Measurements from ENCODE around the gene TMOD3.
"Not testable (repeated sequence)": the region's sequence is repeated elsewhere in the genome, so short reads cannot be mapped to it uniquely, and the experiment has no call there.

TMOD3 gene

GRCh38 chr15:51865317-51865716 lies 35.9 kb downstream of the TMOD3 start:
- DNase-seq, result no peak

DNA sequence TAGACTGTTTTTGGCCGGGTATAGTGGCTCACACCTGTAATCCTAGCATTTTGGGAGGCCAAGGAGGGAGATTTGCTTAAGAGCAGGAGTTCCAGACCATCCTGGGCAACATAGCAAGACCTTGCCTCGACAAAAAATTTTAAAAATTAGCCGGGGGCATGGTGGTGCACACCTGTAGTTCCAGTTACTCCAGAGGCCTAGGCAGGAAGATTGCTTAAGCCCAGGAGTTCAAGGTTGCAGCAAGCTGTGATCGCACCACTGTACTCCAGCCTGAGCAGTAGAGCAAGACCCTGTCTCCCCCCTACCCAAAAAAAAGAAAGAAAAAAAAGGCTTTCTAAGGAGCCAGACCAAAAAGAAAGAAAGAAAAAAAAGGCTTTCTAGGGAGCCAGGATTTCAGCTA lies 36.7 kb downstream of the TMOD3 start:
- no peak for DNase-seq

- DNase-seq, result no peak
Observed at GRCh38 chr15:51866751-51867150, 37.3 kb downstream of the TMOD3 start.

- DNase-seq, result no peak
Observed at GRCh38 chr15:51869060-51869421, 39.6 kb downstream of the TMOD3 start.

GRCh38 chr15:51870774-51871173 lies 41.3 kb downstream of the TMOD3 start:
- no peak for DNase-seq

DNA sequence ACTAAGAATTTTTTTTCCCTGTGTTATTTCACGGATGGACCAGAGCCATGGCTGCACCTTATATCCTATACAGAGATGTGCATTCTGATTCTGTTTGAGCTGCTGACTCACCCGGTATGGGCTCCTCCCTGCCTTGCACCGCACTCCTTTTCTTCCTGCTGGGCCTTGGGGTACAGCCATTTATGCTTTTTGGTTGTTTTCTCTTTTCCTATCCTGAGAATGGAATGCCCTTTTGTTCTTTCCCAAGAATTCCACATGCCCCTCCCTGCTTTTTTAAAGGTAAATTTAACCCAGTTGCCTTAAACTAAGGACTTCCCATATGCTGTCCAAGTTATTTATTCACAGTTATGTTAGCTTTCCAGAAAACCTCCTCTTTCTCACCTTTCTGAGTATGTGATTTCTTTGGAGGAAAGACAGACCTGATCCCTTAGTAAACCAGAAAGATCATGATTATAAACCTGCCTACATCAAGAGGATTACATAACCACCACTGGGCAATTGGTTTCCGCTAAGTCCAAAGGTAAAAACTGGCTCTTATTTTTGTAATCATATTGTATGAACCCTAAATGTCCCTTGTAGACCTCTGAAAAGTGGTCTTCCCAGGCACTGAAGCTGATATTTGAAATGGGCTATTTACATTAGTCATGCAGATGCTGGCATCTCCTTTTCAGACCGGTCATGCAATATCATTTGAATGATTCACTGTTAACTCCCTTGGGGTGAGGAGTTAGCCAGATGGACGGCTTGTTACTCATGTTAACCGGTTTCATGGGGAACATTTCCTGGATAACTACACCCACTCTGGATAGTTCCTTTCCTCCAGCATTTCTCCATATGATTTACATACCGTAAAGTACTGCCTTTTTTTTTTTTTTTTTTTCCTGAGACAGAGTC lies 45.5 kb downstream of the TMOD3 start:
- no peak for DNase-seq

DNA sequence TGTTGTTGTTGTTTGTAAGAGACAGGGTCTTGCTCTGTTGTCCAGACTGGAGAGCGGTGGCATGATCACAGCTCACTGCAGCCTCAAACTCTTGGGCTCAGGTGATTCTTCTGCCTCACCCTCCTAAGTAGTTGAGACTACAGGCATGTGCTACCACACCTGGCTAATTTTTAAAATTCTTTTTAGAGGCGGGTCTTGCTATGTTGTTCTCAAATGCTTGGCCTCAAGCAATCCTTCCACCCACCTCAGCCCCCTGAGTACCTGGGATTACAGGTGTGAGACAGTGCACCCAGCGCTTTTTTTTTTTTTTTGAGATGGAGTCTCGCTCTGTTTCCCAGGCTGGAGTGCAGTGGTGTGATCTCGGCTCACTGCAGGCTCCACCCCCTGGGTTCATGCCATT lies 46.7 kb downstream of the TMOD3 start:
- no peak for DNase-seq

DNA sequence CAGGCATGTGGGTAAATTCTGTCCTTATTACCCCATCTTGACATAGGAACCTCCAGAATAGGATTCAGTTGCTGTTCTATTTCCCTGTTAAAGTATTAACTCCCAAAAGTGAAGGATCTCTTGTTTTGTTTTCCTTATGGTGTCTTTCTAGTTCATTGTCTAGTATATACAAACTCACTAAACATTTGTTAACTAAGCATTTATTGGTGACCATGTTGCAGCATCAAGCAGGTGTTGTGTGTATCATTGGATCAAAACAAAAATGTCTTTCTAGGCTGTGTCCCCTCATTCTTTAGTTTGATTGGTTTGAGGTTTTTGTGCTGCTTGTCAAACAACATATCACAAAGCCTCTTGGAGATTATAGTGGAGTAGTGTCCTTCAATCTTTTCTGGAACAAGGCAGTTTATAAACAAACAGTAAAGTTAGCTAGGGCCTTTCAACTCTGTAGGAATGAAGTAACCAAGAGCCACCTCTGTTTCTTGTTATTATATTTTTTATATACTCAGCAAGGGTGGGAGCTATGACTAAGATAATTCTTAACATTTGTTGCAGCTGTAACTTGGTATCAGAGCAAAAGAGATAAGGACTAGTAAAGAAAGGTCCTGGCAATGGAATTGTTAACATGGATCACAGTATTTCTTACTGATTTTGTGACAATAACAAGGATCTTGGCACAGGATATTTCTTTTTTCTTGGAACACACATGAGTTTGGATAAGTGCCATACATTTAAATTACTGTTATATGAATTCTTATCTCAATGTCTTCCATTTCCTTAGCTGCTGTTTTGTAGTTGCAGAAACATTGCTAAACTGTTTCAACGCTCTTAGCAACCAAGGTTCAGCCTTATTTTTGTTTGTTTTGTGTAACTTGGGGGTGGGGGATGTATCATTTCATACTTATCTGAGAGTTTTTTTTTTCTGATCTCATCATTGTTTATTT lies 49.3 kb downstream of the TMOD3 start:
- no peak for DNase-seq

DNA sequence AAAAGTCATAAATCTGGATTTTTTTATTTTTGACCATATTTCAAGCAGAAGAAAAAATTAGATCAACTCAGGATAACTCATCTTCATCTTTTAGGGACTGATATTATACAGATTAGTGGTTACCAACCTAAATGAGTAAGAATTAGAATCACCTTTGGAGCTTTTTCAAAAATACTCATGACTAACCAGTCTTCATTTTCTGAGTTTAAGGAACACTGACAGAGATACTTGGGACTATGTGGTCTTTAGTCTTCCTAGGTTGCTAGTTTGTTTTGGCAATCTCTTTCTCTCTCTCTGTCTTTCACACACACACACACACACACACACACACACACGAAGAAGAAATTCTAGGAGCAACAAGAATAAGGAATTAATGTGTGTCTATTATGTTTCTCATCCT lies 50.1 kb downstream of the TMOD3 start:
- DNase-seq, result no peak

DNA sequence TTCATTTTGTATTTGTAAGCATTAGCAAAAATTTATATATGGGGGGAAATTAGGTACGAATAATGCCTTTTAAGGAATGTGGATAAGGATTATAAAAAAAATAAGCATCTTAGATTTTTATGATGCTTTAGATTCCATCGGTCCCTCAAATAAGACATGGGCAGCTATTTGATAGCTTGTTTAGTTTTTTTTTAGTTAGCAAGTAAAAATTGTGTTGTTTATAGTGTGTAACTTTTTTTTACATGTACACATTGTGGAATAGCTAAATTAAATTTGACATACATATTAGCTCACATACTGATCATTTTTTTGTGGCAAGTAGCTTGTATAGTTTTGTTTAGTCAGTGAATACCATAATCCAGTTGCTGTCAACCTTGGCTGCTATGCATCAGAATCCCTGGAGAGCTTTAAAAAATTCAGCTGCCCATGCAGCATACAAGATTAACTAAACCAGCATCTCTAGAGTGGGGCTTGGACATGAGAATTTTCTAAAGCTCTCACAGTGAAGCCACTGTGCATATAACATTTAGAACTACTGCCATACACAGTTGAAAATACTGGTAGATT lies 53.9 kb downstream of the TMOD3 start:
- no peak for DNase-seq

GRCh38 chr15:51884041-51884440 lies 54.6 kb downstream of the TMOD3 start:
- DNase-seq, result no peak

DNA sequence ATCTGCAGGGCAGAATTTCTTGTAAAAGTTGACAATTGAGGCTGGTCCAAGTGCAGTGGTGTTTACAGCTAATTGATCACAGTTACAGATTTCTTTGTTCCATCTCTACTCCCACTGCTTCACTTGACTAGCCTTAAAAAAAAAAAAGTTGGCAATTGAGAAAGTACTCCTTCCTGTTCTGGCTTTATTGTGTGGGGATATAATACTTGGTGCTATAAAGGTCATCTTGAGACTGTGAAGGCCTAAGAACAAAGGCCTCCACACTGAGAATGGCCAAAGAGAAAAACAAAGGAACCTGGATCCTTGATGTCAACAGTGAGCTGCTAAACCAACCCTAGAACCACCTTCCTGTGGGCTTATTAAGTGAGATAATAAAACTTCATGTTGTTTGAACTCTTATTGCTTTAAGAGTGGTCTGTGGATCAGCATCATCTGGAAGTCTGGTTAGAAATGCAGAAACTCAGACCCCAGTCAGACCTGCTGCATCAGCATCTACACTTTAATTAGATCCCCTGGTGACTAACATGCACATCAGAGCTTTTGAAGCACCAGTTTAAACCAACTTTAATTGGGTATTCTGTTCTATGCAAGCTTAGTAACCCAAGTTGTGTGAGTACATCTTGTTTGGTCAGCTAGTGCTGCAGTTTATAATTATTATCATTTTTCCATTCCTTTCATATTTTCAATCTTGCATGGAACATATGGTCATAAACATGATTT lies 55.2 kb downstream of the TMOD3 start:
- DNase-seq, result no peak

GRCh38 chr15:51885758-51886157 lies 56.3 kb downstream of the TMOD3 start:
- DNase-seq, result not testable (repeated sequence)

DNA sequence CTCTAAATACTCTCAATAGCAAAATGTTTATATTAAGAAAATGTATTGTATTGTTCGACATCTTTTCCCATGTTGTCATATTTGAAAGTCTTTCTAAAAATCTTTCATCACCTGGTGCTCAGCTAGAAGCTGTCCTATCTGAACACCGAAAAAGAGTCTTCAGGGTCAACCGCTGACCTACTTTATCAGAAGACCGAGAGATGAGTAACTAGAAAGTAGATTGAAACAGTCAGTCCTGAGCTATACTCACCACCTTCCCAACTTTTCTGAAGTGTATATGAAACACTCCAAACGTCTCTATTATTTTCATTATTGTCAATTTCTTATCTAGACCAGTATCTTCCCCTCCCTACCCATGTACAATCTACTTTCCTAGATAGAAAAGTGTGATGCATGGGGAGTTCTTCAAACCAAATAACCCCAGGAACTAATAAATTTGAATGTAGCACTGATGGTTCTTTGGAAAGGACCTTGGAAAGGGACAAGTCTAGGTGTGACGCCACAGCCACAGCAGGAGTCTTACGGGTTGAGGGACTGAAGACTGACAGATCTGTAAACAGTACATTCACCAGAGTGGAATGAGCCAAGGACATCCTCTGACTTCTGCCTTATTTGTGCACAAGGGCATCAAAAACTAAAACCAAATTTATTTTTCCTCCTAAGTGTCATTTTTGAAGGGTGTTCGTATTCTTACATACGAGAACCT lies 58.6 kb downstream of the TMOD3 start:
- no peak for DNase-seq

- no peak for DNase-seq
Observed at GRCh38 chr15:51888593-51889195, 59.2 kb downstream of the TMOD3 start.

DNA sequence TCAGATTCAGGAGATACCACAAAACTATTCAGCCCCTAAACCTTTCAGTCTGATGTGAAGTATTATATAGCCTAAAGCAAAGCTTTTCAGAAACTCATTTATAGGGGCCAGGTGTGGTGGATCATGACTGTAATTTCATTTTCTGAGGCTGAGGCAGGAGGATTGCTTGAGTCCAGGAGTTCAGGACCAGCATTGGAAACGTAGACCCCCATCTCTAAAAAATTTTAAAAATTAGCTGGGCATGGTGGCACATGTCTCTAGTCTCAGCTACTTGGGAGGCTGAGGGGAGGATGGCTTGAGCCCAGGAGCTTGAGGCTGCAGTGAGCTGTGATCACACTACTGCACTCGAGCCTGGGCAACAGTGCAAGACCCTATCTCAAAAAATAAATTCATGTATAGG lies 60.0 kb downstream of the TMOD3 start:
- DNase-seq, result no peak

- no peak for DNase-seq
Observed at GRCh38 chr15:51904421-51904820, 75.0 kb downstream of the TMOD3 start.

DNA sequence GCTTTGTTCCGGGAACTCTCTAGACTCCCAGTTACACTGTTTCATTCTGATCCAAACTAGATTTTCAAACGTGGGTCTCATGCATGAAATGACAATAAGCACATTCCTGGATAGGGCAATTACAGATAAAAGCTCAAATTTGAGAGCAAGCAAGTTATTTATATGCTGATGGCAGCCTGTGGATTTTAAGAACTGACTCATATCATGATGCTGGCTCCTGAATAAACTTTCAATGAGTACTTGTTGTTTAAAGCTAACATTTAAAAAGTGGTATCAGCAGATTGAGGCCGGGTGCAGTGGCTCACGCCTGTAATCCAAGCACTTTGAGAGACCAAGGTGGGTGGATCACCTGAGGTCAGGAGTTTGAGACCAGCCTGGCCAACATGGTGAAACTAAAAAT lies 75.5 kb downstream of the TMOD3 start:
- no peak for DNase-seq

DNA sequence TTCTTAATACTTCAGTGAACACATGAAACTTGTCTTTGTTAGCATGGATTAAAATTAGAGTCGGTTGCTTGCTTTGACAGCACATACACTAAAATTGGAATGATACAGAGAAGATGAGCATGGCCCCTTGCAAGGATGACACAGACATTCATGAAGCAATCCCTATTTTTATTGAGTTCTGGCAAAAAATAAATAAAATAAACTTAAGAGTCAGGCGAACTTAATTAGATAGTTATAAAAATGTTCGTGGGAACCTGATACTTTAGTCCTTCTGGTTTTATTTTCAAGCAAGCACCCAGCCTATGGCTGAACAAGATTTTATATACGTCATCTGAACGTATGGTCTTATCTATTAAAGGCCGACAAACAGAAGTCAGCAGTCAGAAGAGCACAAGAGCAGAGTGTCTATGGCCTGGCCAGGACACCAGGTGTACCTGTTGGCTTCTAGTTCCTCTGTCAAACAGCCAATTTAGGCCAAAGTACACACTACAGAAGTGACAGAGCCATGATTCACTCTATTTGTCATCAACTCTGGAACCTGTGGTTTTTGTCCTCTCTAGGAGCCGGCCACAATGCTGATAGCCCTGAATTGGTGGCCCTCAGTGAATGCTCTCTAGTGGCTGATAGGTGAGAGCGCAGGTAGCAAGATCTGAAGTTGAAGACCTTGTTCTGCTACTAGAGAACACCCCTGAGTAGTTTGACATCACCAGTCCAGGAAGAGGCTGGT lies 77.8 kb downstream of the TMOD3 start:
- no peak for DNase-seq

DNA sequence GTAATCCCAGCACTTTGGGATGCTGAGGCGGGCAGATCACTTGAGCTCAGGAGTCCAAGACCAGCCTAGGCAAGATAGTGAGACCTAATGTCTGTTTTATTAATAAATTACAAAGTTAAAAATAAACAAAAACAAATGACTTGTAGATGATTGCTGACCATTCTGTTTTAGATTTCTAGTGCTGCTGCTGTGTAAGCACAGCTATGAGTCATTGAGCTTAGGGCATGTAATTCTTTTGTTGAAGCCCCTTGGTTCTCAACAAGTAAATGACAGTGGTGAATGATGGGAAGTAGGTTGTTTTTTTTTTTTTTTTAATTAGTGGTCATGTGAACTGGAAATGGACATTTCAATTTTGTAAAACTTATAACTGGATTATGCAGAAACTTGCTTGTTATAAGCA lies 78.9 kb downstream of the TMOD3 start:
- no peak for DNase-seq

DNA sequence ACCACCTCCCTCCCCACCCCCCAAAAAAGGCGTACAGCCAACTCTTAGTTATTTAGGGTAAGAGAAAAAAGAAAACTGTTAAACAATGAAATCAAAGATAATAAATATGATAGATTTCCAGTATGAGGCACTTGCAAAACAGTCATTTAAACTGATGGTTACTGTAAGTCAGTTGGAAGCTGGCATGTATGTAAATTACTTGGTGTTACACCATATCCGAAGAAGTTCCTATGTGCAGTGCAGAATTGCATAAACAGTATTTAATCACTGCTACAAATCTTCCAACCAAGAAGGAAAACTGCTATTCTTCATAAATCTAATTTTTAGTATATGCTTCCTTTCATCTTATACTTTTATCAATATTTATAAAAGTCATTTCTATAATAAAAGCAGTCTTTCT lies 80.1 kb downstream of the TMOD3 start:
- no peak for DNase-seq
